ENCODE measurements around the gene LPAR3.
"Not testable (repeated sequence)": the region's sequence is repeated elsewhere in the genome, so short reads cannot be mapped to it uniquely, and the experiment has no call there.

The LPAR3 gene

DNA sequence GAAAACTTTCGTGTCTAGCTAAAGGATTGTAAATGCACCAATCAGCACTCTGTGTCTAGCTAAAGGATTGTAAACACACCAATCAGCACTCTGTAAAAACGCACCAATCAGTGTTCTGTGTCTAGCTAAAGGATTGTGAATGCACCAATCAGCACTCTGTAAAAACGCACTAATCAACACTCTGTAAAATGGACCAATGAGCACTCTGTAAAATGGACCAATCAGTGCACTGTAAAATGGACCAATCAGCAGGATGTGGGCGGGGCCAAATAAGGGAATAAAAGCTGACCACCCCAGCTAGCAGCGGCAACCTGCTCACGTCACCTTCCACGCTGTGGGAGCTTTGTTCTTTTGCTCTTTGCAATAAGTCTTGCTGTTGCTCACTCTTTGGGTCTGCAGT, 9.7 kb upstream of the LPAR3 start:
- not testable (repeated sequence) for DNase-seq

DNA sequence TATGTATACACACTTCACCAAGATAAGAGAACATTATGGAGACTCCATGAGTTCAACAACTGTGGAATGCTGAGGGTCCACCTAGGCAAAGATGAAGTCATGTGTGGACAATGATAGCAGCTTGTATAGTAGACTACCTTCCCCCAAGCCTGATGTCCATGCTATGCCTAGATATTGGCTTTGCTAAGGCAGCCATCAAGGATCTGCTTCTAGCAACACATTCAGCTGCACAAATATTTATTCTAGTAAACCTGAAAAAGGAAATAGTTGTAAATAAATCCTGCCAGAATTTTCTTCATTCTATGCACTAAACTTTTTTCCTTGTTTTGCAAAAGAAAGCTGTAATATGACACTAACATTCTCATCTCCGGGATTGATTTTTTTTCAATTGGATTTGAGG, 7.0 kb upstream of the LPAR3 start:
- no peak for DNase-seq

DNA sequence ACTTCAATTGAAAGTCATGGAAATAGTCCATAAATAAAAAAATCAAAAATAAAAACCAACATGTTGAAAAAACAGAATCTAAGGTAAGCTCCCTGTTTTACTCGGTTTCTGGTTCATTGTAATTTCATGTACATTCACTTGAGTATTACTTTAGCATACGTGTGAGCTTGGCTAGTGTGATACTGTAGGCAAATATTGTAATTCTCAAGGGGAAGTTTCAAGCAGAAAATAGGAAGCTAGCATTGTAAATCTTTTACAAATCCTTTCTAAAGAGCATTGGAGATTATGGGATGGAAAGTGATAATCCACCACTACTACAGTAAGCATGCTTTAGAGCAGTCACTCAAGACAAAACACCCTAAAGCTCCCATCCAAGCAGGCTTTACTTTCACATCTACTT, 3.3 kb upstream of the LPAR3 start:
- no peak for DNase-seq

DNA sequence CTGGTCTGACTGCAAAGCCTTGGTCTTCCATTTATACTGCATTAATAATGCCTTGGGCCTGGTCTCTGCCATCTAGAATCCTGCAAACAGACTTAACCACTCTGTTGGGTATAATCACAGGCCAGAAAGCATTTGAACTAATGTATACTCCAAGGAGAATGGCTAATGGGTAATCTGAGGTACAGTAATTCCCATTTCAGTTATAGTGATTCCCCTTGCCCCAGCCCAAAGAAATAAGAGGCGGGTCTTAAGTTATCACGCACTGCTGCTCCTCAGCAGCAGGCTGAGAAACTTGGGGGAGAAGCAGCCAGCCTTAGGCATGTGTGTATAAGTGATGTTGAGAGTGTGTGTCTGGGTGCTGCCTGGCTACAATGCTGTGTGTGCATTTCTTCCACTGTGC, 2.4 kb downstream of the LPAR3 start:
- no peak for DNase-seq

DNA sequence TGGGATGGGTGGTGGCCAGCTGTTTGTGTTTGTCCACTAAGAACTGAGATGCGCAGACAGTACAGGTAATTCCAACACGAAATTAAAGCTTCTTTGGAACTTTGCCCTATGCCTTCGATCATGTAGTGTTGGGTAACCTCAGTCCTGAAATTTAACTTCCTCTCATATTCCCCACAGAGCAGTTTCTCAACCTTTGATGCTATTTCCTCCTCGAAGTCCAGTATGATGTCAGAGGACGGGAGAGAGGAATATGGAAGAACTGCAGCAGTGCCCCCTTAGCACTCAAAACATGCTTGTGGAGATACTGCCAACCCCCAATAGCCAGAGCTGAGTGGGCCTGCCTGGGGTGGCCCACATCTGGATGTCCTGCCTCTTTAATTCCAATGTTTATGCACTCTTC, 3.6 kb downstream of the LPAR3 start:
- DNase-seq = no peak

DNA sequence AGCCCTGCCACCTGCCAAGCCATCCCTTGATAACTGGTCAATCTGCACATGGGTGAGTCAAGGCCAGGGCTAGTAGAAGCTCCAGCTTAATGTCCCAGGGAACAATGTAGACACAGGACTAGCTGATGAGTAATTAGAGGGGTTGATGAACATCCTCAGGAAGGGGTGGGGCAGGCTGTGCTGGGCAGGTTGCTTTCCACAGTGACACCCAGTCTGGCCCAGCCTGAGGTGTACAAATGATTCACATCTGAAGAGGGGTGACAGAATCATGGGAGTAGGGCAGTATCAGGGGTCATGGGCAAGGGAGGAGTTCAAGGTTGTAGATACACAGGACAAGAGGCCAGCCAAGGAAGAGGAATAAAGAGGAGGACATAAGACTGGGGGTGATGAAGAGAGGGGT, 4.3 kb downstream of the LPAR3 start:
- DNase-seq = no peak

DNA sequence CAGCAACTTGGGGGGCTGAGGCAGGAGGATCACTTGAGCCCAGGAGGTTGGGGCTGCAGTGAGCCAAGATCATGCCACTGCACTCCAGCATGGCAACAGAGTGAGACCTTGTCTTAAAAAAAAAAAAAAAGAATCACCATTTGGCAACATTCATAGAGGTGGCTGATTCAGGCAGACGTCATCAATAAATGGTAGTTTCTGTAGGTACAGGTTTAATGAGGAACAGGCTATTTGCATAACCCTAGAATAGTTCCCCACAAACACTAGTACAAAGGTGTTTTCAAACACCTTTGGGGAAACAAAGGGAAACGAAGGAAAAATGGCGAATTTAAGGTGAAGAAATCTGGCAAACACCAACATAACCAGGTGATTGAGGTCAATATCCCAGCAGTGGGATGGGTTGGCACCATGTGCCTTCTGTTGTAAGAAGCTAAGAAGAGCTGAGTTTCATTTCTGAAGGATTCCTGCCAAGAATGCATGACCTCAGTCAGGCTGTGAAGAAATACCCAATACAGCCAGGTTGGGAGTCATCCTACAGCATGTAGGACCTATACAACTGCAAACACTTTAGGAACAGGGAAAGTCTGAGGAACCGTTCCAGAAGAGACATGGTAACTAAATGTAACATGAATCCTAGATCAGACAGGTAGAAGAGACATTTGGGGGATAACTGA, 5.6 kb downstream of the LPAR3 start:
- no peak for DNase-seq

DNA sequence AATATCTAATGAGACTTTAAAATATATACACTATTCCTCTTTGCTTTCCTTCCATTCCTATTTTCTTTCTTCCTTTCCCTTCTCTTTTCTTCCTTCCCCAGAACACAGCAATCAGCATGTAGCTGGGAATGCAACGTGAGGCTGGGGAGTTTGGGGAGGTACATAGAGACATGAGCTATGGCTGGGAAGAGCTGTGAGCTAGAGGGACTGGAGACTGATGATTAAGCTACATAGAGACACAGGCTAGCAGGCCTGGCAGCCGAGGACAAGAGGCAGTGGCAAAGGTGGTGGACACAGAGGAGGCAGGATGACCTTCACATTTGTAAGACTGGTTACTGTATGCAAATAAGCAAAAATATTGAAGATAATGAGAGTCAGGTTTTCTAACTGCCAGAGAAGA, 7.5 kb downstream of the LPAR3 start:
- no peak for DNase-seq

DNA sequence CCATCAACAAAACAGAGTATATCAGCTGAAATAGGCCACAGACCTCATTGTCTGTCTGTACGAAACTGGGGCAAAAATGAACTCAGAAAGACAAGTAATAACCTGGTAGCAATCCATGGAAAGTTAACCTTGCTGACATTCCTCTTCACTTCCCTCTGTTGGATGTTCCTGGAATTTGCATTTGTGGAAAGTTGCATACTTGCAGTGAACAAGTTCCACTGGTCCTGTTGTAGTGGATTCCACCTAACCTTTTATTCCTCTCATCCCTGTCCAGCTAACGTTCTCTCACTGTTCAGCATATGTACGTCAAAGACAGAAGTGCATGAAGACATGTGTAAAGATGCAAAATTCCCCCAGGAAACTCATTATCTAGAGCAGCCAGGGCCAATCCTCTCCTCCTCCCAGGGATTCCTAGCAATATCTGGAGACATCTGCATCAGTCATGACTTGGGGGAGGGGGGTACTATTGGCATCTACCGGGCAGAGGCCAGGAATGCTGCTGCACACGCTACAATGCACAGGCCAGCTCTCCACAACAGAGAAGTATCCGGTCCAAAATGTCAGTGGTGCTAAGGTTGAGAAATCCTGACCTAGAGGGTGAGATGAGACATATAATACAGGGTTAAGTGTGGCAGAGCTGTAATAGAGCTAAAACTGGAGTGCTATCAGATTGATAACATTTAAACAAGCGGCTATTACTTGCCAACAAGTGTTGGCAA, 8.2 kb downstream of the LPAR3 start:
- DNase-seq = no peak

DNA sequence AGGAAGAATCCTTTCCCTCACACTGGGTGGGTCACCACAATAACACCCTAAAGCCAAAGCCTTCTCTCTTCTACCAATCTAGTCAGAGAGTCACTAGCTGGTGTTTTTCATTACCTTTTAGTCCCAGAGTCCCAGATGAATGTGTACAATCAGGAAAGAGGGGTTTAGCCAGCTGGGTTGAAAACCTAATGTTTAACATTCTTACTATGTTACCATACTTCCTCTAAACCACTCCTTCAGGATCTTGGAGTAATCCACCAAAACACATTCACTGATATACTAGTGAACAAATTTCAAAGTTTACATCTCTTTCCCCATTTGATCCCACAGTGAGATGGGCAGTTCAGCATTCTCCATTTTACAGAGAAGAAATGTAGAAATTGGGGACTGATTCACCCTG, 9.7 kb downstream of the LPAR3 start:
- DNase-seq = no peak

DNA sequence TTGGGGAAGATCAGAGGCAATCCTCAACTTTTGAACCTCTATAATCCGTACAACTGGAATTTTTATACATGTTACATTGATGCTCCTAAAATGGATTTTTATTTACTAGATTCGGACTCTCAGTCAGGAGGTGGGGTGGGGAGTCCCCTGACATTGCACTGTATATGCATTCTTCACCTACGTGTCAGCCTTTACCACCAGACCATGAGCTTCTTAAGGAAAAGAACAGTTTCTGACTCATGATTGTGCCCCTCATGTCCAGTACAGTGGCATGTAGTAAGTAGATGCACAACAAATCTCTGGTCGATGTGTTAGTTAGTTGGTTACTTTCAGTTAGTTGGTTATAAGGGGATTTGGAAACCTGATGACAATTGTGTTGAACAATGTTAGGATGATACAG, 15.4 kb downstream of the LPAR3 start:
- no peak for DNase-seq

DNA sequence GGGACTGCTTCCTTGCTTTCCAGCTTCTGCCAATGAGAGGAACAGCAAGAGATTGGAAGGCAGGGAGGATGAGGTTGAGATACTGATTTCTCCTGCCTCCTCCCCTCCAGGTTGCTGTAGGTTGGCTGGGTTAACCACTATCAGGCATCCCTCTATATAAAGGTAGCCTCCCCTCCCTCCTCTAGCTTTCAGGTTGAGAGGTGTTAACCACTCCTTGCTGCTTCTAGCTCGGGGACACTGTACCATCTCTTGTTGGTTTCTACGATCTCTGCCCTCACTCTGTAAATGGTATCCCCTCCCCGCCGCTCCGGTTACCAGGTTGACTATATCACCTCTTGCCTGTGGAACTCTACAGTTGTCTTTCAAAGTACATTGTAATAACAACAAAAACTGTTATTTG, 16.7 kb downstream of the LPAR3 start:
- no peak for DNase-seq

DNA sequence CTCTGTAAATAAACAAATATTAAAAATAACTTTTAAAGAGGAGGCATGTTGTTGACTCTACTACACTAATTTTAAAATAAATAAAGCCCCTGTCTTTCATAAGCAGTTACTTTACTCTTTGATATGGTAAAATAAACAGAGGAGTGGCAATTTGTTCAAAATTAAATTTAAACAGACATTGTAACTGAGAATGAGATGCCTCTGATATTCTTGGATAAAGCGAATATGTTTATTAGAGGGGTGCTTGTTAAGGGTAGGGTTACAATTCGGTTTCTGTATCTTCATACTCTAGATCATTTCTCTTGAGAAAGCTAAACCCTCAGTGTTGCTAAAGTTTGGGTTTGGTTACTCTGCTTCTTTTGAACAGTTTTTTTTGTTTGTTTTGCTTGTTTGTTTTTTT, 19.6 kb downstream of the LPAR3 start:
- DNase-seq = no peak

DNA sequence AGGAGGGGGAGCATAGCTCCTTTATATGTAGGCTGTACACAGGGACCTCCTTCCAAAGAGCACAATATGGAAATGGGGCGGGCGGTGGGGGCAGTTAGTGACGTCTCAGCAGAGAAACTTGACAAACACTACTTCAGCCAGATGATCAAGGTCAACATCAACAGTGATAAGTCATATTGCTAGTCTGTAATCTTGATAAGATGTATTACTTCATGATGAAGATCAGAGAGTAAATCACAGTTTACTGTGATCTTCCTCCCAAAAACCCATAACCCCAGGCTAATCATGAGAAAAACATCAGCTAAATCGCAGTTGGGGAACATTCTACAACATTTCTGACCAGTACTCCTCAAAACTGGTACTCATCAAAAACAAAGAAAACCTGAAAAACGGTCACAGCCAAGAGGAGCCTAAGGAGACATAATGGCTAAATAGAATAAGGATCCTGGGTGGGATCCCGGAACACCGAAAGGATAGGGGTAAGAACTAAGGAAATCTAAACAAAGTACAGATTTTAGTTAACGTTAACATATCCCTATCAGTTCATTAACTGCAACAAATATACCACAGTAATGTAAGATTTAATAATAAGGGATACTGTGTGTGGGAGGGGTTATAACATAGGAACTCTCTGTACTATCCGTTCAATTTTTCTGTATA, 20.2 kb downstream of the LPAR3 start:
- DNase-seq = no peak

DNA sequence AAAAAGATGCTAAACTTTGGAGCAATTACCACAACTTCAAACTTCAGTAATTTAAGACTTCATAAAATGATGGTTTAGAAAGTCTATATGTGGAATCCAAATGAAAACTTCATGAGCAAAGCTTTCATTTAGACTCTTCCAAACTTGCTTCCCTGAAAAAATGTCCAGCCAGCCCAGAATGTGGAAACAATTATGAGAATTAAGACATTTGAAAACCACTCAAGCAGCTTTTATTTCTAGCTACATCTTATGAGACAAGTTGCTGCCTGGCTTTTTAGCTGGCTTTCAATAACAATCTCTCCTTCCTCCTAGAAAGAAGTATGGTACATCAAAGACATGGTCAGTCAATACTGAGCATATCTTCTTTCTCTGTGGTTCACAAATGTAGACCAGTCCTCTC, 21.8 kb downstream of the LPAR3 start:
- no peak for DNase-seq

DNA sequence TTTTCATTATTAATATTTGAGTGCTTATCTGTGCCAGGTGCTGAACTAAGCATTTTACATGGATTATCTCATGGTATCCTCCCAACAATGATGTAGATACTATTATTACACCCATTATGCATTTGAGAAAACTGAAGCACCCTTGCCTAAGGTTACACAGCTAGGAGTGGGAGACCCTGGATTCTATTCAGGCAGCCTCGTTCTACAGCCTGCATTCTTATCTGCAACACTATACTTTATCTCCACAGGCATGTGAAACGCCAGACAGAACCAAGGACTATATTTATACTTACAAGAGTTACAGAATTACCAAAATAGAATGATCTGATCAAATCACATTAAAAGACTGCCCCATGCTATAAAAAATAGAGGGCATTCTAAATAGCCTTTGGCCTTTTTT, 22.4 kb downstream of the LPAR3 start:
- DNase-seq = no peak

DNA sequence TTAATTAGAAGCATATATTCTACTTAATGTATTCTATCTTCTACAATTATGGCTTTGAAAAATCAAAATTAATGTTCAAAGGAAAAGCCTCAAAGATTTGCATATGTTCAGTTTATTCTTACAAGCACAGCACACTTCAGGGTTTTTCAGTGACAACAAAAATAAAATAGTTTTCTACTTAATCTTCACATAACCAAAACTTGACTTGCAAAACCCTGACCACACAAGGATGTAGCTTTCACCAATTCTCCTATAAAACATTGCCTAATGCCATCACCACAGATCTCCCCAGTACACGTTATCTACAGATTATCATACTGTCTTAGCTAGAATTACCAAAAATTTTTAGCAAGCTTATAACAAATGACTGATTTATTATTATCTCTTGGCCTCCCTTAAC, 23.3 kb downstream of the LPAR3 start:
- no peak for DNase-seq

DNA sequence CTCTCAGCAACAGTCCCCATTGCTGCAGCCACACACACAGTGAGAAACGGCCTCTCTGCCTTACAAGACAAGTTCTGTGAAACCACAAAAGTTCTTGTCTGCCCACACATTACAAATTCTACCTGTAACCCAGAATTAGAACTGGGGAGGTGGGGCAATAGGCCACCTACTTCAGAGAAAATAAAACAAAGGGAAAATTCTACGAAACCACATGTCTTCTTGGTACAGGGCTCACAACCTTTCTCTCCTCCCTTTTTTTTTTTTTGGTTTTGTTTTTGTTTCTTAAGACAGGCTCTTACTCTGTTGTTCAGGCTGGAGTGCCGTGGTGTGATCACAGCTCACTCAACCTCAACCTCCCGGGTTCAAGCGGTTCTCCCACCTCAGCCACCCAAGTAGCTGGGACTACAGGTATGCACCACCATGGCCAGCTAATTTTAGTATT, 30.2 kb downstream of the LPAR3 start:
- DNase-seq = no peak

DNA sequence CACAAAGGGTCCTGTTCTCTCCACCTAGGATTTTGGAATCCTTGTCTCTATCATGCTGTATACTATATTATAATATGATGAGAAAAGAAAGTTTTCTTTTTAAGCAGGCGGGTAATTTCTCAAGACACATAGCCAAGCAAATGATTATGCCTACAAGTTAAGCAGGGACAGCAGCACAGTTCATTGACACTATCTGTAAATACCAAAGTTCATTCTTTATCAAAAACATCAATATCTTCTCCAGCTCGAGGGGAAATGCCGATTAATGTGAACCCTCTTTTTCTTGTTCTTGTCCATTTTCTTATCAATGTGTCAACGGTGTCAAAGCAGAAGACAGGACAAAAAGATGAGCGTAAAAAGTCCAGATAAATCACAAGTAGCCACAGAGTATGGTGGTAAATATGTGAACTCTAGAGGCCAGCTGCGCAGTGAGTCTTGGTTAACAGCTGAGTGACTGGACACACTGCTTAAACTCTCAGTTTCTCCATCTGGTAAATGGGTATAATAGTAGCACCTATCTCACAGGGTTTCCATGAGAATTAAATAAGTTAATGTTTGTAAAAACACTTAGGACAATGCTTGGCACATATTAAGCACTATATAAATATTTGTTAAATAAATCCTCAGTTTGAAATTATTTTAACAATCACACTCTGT, 30.9 kb downstream of the LPAR3 start:
- DNase-seq = no peak

DNA sequence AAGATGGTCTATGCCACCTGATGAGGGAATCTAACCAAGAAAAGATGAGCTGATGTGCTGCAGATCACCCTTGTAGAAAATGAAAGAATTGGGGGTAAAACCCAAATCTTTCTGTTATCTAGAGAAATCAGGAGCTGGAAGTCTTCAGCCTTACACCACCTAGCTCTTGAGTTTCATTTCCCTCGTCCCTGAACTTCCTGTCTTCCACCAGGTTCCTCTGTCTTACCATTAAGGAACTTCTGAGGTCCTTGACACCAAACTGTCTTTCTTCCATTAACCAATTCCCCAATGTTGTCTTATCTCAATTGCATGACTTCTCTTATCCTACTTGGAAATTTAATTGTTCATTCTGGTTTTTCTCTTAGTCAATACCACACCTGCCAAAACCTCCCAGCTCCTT, 31.5 kb downstream of the LPAR3 start:
- no peak for DNase-seq

DNA sequence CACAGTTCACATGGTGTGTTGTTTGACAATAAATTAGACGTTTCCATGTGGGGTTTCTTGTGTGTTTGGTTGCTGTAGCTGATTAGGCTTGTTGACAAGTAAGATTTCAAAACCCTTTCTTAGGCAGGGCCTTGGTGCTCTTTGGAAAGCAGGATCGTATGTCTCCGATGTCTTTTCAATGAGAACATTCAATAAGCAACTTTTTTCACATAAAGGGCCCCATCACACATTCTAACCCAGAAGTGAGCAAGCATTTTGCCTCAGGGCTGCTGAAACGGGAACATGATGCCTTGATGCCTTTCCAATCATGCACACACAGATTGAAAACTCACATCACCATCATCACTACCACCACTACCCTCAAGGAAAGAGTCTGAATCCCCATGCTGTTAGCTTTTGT, 33.1 kb downstream of the LPAR3 start:
- no peak for DNase-seq

DNA sequence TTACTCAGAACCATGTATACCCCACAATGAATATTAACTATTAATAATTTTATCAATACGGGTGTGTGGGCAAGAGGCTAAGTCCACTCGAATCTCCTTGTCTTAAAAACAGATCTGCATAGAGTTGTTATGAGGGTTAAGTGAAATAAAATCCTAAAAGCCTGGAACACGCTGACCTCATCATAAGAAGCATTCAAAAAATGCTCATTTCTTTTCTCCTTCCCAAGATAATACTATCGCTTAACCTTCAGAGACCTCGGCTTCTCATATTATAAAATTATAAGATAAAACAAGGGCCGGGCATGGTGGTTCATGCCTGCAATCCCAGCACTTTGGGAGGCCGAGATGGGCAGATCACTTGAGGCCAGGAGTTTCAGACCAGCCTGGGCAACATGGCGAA, 35.1 kb downstream of the LPAR3 start:
- no peak for DNase-seq

DNA sequence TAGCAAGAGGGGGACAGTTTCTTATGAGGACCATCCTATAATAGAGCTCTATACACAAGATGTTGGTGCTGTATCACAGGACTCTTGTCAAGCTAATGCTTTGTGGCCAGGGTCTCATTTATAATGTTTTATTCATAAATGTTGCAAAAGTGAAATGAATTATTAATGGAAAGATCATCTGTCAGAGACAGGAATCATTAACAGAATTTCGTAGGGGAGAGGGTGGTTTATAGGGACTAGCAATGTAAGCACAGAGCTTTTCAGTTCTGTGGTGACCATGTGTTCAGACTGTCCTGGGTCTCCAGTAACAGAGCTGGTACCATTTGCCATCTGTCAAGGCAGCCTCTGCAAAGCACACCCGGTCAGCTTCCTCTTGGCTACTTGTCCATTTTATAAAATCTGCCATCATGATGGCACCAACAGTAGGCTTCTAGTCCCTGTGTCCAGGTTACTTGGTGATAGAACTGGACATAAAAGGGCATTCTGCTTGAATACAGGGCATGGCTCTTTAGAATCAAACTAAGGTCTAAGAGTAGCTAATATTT, 36.2 kb downstream of the LPAR3 start:
- no peak for DNase-seq

Data from SIG-M5 (cell line).